ENCODE results near the gene VWA8. TPM values are rescaled to one million over a fixed set of nuclear protein-coding genes. Genes with fewer than 3 reads are reported as not detected.
"Not testable (repeated sequence)": the region's sequence is repeated elsewhere in the genome, so short reads cannot be mapped to it uniquely, and the experiment has no call there.

The VWA8 gene
- total and polyA plus RNA-seq, 4 experiments from 2014 or later: 3.2 to 23.3 (median 13.5) TPM

DNA sequence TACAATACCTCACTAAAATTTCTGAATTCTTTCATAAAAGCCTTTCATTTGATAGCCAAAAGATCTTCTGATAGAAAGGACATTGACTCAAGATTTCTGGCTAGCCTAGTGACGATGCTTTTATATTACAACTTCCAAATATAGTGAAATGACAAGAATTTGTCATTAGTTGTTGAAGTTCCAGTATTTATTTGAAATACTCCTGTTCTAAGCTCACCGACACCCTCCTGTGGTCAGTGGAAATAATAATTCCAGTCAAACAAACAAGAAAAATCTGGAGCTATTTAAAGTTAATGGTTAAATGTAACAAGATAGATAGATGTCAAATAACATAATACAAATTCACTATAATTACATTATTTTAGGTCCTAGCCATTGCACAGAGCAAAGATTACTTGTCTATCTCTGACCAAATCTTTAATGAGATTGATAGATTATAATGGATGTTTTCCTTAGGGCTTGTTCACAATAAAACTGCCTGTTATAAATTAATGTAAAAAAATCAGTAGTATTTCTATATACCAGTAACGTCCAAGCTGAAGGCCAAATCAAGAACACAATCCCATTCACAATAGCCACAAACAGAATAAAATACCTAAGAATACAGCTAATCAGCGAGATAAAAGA, 308.1 kb downstream of the VWA8 start:
- ChIA-PET POLR2A (ENCODE audit: partially characterized antibody) (interaction anchor here (0.7 to 3.2 kb wide), 6 partner anchors 188 to 390 kb away, joined by 3 to 19 read pairs (median 4); partner anchors contain the start of genes MTRF1 and RGCC), CTCF (ENCODE audit: partially characterized antibody) (interaction anchor here (0.6 to 5.6 kb wide), 44 partner anchors 9 to 592 kb away, joined by 3 to 82 read pairs (median 4); partner anchors contain the start of genes RGCC and WBP4)
- Histone ChIP-seq H3K4me1 (ENCODE audit: insufficient read depth, low read length) (no peaks in the 10 kb centered on the region), H3K27ac (ENCODE audit: low read depth, low read length) (no peak overlapping the region), H3K4me3 (ENCODE audit: low read length in 2 of 2) (no peak overlapping the region), H3K36me3 (ENCODE audit: insufficient read depth, low read length) (no peaks in the 10 kb centered on the region), H3K27me3 (ENCODE audit: insufficient read depth, low read length) (no peaks in the 10 kb centered on the region), H3K9me3 (ENCODE audit: control insufficient read depth in 1 of 2, low read length in 2 of 2) (no peaks in the 10 kb centered on the region)
- Mint-ChIP-seq H3K4me1 (peaks cover 4 to 9% (median 7%) of the 10 kb centered on the region in 4 donors), H3K27me3 (no peaks in the 10 kb centered on the region), H3K9me3 (no peaks in the 10 kb centered on the region), H3K4me3 (no peak overlapping the region), H3K36me3 (peaks cover 0 to 3% of the 10 kb centered on the region in 2 donors), H3K27ac (peak overlapping the region in 3 of 7 donors; percentile 19 to 86 (median 43))
- peak; percentile 45 to 54 (median 50) for DNase-seq
- intact Hi-C loops (cut with micrococcal nuclease): loop anchor here (1.0 kb wide), 7 partner anchors 195 to 578 kb away; no protein-coding TSS in a partner anchor

DNA sequence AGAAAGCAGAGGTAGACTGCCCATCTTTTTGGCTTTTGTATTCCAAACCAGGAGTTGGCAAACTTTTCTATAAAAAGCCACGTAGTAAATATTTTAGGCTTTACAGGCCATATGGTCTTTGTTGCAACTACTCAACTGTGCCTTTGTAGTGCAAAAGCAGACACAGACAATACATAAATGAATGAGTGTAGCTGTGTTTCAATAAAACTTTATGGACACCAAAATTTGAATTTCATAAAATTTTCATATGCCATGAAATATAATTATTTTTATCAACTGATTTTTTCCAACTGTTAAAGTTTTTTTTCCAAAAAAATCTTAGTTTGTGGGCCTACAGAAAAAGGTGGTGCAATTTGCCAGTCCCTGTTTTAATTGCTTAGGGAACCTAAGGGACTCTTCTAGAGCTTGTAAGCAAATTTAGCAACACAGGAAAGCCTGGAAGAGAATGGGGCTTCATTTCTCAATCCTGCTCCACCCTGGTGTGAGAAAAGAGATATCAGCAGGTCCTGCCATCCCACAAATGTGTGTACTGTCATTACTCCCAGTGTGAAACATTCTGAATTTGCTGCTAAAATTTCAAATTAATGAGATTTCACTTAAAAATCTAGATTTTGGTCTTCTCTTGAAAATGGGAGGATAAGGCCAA, 309.4 kb downstream of the VWA8 start:
- ChIA-PET POLR2A (ENCODE audit: partially characterized antibody) (interaction anchor here (1.5 to 4.6 kb wide), 4 partner anchors 186 to 194 kb away, joined by 4 to 19 read pairs (median 16); partner anchors contain the start of gene RGCC), CTCF (ENCODE audit: partially characterized antibody) (interaction anchor here (1.0 to 5.6 kb wide), 16 partner anchors 8 to 577 kb away, joined by 3 to 82 read pairs (median 8); partner anchors contain the start of gene RGCC)
- no peaks in the 10 kb centered on the region for H3K36me3 ChIP-seq (ENCODE audit: insufficient read depth, low read length)
- intact Hi-C loops (cut with micrococcal nuclease): loop anchor here (1.0 kb wide), 6 partner anchors 193 to 576 kb away; no protein-coding TSS in a partner anchor
- Mint-ChIP-seq H3K4me1 (peaks cover 4 to 9% (median 6%) of the 10 kb centered on the region in 4 donors), H3K27ac (peak overlapping the region in 1 of 7 donors; percentile 32), H3K27me3 (no peaks in the 10 kb centered on the region), H3K9me3 (no peaks in the 10 kb centered on the region), H3K36me3 (no peaks in the 10 kb centered on the region), H3K4me3 (no peak overlapping the region)
- no peak overlapping the region for H3K4me3 ChIP-seq (ENCODE audit: low read length in 2 of 2)
- H3K27ac ChIP-seq (ENCODE audit: low read depth, low read length): no peak overlapping the region
- no peaks in the 10 kb centered on the region for H3K9me3 ChIP-seq (ENCODE audit: control insufficient read depth in 1 of 2, low read length in 2 of 2)
- DNase-seq: no peak
- no peaks in the 10 kb centered on the region for H3K4me1 ChIP-seq (ENCODE audit: insufficient read depth, low read length)
- H3K27me3 ChIP-seq (ENCODE audit: insufficient read depth, low read length): no peaks in the 10 kb centered on the region

DNA sequence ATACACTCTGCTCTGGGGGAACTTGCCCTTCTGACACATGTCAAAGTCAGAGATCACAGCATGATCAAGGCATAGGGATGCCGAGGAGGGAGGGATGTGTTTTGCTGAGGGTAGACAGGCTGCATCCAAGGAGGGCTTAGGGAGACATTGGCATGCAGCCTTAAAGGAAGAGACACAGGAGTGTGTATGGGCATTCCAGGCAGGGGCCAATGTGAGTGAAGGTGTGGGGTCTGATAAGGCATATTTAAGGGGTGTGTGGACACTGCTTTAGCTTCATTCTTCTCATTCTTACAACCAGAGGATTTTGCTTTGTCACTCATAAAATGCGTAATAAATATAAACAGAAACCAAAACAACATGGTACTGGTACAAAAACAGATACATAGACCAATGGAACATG, 310.2 kb downstream of the VWA8 start:
- Histone ChIP-seq H3K4me1 (ENCODE audit: insufficient read depth, low read length) (no peaks in the 10 kb centered on the region), H3K27ac (ENCODE audit: low read depth, low read length) (no peak overlapping the region), H3K36me3 (ENCODE audit: insufficient read depth, low read length) (no peaks in the 10 kb centered on the region), H3K27me3 (ENCODE audit: insufficient read depth, low read length) (no peaks in the 10 kb centered on the region), H3K4me3 (ENCODE audit: low read length in 2 of 2) (no peak overlapping the region), H3K9me3 (ENCODE audit: control insufficient read depth in 1 of 2, low read length in 2 of 2) (no peaks in the 10 kb centered on the region)
- Mint-ChIP-seq H3K27ac (peak overlapping the region in 2 of 7 donors; percentile 34 to 78), H3K36me3 (no peaks in the 10 kb centered on the region), H3K4me1 (peaks cover under 1 to 9% (median 6%) of the 10 kb centered on the region in 4 donors), H3K4me3 (no peak overlapping the region), H3K27me3 (no peaks in the 10 kb centered on the region), H3K9me3 (no peaks in the 10 kb centered on the region)
- DNase-seq: peak in 1 of 5 donors; percentile 16
- ChIA-PET CTCF (ENCODE audit: partially characterized antibody) (interaction anchor here (0.8 to 5.6 kb wide), 6 partner anchors 18 to 294 kb away, joined by 4 to 82 read pairs (median 16); partner anchors contain the start of gene RGCC), POLR2A (ENCODE audit: partially characterized antibody) (interaction anchor here (3.2 to 4.6 kb wide), 2 partner anchors 188 to 192 kb away, joined by 19 read pairs; partner anchors contain the start of gene RGCC)
- intact Hi-C loops (cut with micrococcal nuclease): no loop called here

DNA sequence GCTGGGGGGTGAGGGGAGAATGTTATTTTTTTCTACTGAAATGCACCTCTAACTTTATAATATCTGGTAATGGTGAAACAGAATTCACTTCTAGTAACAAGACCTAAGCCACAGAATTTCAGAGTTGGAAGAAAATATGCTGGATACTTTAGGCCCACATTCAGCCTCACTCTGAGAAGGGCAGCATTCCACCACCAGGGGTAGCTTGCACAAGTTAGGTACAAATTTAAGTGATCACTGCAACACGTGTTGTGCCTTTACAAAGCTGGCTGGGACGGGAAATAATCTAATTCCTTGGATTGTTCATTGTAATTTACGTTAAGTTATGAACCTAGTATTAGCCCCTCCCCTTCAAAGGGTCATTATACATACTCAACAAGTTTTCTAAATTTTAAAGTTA, 311.2 kb downstream of the VWA8 start:
- H3K36me3 ChIP-seq (ENCODE audit: insufficient read depth, low read length): no peaks in the 10 kb centered on the region
- Mint-ChIP-seq H3K27ac (peak overlapping the region in 1 of 7 donors; percentile 17), H3K4me1 (peaks cover 0 to 6% (median 4%) of the 10 kb centered on the region in 4 donors), H3K27me3 (no peaks in the 10 kb centered on the region), H3K36me3 (no peaks in the 10 kb centered on the region), H3K9me3 (no peaks in the 10 kb centered on the region), H3K4me3 (no peak overlapping the region)
- H3K27ac ChIP-seq (ENCODE audit: low read depth, low read length): no peak overlapping the region
- CTCF ChIA-PET (ENCODE audit: partially characterized antibody): interaction anchor here (0.8 to 5.6 kb wide), 8 partner anchors 14 to 293 kb away, joined by 3 to 82 read pairs (median 6); partner anchors contain the start of gene RGCC
- DNase-seq: no peak
- POLR2A ChIA-PET (ENCODE audit: partially characterized antibody): interaction anchor here (4.6 kb wide), 1 partner anchor 191 kb away, joined by 19 read pairs; the partner anchor contains the start of gene RGCC
- H3K9me3 ChIP-seq (ENCODE audit: control insufficient read depth in 1 of 2, low read length in 2 of 2): no peaks in the 10 kb centered on the region
- no peak overlapping the region for H3K4me3 ChIP-seq (ENCODE audit: low read length in 2 of 2)
- intact Hi-C loops (cut with micrococcal nuclease): no loop called here
- no peaks in the 10 kb centered on the region for H3K27me3 ChIP-seq (ENCODE audit: insufficient read depth, low read length)
- no peaks in the 10 kb centered on the region for H3K4me1 ChIP-seq (ENCODE audit: insufficient read depth, low read length)

DNA sequence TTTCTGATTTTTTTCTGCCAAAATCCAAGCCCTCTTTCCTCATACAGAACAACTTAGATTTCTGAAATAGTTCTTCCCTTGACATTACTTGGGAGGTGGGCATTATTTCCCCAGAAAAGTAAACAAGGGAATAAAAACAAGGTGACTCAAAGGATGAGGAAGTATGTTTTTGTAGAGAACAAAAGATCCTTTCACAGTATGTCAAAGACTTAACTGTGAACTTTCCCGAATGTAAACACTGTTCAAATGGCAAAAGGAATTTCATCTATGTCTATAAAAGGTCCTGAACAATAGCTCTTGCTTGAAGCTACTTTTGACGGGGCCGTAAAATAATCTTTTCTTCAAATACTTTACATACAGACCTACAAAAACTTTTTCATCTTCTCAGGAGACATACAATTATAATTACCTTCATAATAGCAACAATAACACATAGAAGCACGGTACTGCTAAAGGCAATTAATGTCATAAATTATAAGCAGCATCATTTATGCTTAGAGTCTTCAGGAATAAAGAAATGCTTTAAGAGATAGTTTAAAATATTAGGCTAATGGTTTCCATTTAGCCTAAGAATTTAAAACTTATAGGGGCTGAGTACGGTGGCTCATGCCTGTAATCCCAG, 312.5 kb downstream of the VWA8 start:
- POLR2A ChIA-PET (ENCODE audit: partially characterized antibody): interaction anchor here (0.7 to 4.6 kb wide), 2 partner anchors 190 to 268 kb away, joined by 3 to 19 read pairs; partner anchors contain the start of gene RGCC
- peaks cover 0 to 4% (median 2%) of the 10 kb centered on the region in 4 donors for H3K4me1 Mint-ChIP-seq
- CTCF ChIA-PET (ENCODE audit: partially characterized antibody): interaction anchor here (0.8 to 5.6 kb wide), 11 partner anchors 20 to 312 kb away, joined by 3 to 82 read pairs (median 3); partner anchors contain the start of gene RGCC
- Histone ChIP-seq H3K9me3 (ENCODE audit: control insufficient read depth in 1 of 2, low read length in 2 of 2) (no peaks in the 10 kb centered on the region), H3K36me3 (ENCODE audit: insufficient read depth, low read length) (no peaks in the 10 kb centered on the region), H3K4me3 (ENCODE audit: low read length in 2 of 2) (no peak overlapping the region), H3K27ac (ENCODE audit: low read depth, low read length) (no peak overlapping the region), H3K27me3 (ENCODE audit: insufficient read depth, low read length) (no peaks in the 10 kb centered on the region), H3K4me1 (ENCODE audit: insufficient read depth, low read length) (no peaks in the 10 kb centered on the region)
- DNase-seq: no peak
- H3K9me3 Mint-ChIP-seq: no peaks in the 10 kb centered on the region
- H3K27me3 Mint-ChIP-seq: no peaks in the 10 kb centered on the region
- no peaks in the 10 kb centered on the region for H3K36me3 Mint-ChIP-seq
- intact Hi-C loops (cut with micrococcal nuclease): no loop called here
- H3K27ac Mint-ChIP-seq: no peak overlapping the region
- H3K4me3 Mint-ChIP-seq: no peak overlapping the region

DNA sequence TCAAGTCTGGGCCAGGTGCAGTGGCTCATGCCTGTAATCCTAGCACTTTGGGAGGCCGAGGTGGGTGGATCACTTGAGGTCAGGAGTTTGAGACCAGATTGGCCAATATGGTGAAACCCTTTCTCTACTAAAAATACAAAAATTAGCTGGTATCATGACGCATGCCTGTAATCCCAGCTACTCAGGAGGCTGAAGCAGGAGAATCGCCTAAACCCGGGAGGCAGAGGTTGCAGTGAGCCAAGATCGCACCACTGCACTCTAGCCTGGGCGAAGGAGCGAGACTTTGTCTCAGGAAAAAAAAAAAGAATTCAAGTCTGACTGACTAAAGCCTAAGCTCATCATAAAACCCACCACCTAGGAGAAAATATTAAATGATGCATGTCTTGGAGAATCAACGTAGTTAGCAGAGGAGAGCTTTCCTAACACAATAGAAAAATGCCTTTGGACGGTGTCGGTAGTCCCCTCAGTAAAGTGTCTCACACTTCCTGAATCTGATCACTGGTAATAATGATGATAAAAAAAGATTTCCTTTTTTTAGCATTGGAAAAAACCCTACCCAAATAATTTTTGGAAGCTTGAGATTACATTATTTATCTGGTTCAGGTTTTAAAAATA, 313.1 kb downstream of the VWA8 start:
- H3K36me3 Mint-ChIP-seq; H3K4me1 ChIP-seq (ENCODE audit: insufficient read depth, low read length); H3K27me3 Mint-ChIP-seq; DNase-seq; H3K27me3 ChIP-seq (ENCODE audit: insufficient read depth, low read length); H3K9me3 ChIP-seq (ENCODE audit: control insufficient read depth in 1 of 2, low read length in 2 of 2); H3K27ac ChIP-seq (ENCODE audit: low read depth, low read length); H3K36me3 ChIP-seq (ENCODE audit: insufficient read depth, low read length); H3K27ac Mint-ChIP-seq; intact Hi-C loops (cut with micrococcal nuclease); H3K9me3 Mint-ChIP-seq; H3K4me3 Mint-ChIP-seq; H3K4me3 ChIP-seq (ENCODE audit: low read length in 2 of 2); H3K4me1 Mint-ChIP-seq: not testable (repeated sequence)
- ChIA-PET CTCF (ENCODE audit: partially characterized antibody) (interaction anchor here (0.7 to 2.0 kb wide), 9 partner anchors 43 to 312 kb away, joined by 3 to 6 read pairs (median 3); no protein-coding TSS in a partner anchor), POLR2A (ENCODE audit: partially characterized antibody) (interaction anchor here (0.7 to 4.6 kb wide), 2 partner anchors 189 to 268 kb away, joined by 3 to 19 read pairs; partner anchors contain the start of gene RGCC)
